GM12872 (cell line): ENCODE data around the gene CFAP100.

Experiments used
- TF ChIP-seq, protein P1 (sequence below): IDR thresholded peaks from 3 replicates; pipeline ENCODE4 v1.5.1; 2011; ENCODE audit warnings: low read depth, mild to moderate bottlenecking, low read length, moderate library complexity; ENCODE audit not compliant: insufficient read depth

Gene CFAP100

DNA sequence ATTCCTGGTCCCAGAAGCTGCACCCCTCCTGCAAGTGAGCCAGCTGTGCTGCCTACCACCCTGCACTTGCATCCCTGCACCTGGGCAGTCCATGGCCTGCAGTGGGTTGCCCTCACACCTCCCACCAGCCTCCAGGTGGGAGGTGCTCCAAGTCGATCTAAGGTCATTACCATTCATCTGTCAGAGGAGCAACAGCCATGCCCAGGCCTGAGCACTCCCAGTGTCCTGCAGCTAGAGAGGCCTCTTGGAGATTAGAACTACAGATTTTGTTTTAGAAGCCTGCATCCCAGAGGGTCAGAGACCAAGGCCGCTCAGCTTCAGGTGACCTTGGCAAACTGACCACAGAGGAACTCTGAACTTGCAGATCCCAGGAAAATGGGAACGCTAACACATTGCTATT lies 90.0 kb downstream of the CFAP100 start:
- TF ChIP-seq, protein P1, sequence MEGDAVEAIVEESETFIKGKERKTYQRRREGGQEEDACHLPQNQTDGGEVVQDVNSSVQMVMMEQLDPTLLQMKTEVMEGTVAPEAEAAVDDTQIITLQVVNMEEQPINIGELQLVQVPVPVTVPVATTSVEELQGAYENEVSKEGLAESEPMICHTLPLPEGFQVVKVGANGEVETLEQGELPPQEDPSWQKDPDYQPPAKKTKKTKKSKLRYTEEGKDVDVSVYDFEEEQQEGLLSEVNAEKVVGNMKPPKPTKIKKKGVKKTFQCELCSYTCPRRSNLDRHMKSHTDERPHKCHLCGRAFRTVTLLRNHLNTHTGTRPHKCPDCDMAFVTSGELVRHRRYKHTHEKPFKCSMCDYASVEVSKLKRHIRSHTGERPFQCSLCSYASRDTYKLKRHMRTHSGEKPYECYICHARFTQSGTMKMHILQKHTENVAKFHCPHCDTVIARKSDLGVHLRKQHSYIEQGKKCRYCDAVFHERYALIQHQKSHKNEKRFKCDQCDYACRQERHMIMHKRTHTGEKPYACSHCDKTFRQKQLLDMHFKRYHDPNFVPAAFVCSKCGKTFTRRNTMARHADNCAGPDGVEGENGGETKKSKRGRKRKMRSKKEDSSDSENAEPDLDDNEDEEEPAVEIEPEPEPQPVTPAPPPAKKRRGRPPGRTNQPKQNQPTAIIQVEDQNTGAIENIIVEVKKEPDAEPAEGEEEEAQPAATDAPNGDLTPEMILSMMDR = no peak

DNA sequence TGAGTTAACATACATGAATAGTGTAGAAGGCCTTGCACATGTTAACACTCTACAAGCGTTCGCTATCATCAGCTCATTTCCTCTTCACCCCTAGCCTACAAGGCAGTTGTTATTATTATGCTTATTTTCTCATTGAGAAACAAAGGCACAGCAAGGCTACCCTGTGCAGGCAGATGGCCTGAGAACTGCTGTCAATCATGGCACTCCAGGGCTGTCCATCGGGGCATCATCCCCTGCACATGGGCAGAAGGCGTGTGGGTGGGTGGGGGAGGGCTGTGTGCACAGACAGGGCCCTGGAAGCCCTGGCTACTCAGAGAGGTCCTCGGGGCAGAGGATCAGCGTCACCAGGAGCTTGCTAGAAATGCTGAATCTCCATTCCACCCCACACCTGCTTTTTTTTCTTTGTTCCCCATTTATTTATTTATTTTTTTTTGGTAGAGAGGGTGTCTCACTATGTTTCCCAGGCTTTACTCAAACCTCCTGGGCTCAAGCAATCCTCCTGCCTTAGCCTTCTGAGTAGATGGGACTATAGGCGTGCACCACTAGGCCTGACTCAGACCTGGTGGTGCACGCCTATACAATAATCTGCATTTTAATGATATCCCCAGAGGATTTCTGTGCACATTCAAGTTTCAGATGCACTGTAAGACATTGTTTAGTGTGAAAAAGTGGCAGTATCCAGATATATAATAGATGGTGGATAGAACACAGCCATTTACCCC lies 90.6 kb downstream of the CFAP100 start:
- TF ChIP-seq, protein P1 = no peak

GRCh38 chr3:126485956-126486355 lies 91.2 kb downstream of the CFAP100 start:
- TF ChIP-seq, protein P1 = no peak
